ENCODE measurements around the gene PLBD2.

The PLBD2 gene

DNA sequence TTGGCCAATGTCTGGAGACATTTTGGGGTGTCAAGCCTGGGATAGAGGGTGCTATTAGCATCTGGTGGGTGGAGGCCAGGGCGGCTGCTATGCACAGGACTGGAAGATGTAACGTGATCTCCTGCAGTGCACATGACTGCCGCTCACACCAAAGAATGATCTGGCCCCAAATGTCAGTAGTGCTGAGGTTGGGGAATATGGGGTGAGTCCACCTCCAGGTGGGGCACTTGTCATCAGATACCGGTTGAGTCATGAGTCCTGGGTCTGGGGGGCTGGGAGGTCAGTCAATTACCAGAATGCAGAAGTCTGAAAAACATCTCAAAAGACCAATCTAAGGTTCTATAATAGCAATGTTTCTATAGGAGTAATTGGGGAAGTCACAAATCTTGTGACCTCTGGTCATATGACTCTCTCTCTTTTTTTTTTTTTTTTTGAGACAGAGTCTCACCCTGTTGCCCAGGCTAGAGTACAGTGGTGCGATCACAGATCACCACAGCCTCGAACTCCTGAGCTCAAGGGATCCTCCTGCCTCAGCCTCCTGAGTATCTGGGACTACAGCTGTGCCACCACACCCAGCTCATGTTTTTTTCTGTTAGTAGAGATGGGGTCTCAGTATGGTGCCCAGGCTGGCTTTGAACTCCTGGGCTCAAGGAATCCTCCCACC, 57.8 kb downstream of the PLBD2 start:
- no peak for DNase-seq (ENCODE audit: low read depth)

DNA sequence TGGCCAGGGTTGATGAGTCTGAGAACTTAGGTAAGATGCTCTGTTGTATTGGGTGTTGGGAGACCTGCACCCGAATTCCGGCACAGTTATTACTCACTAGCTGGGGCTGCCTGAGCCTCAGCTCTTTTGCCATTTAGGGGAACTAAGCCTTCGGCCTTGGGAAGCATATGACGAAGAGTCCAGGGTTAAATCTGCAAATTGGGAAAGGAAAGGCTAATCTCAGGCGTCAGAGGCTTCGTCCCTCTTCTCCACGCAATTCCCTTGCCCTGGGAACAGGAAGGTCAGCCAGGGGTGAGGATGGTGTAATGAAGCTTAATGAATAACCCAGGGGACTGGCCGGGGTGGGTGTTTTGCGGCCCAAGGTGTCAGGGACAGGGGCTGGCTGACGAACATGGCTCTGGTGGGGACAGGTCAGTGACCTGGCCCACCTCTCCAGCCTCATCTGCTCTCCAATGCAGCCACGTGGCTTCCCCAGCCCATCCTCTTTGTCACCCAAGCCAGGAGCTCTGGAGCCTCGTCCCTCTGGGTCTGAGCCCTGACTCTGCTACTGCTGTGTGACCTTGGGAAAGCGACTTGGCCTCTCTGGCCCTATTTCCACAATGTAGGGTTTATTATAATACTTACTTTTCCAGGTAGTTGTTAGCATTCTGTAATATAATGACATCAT, 60.0 kb downstream of the PLBD2 start:
- no peak for DNase-seq (ENCODE audit: low read depth)

DNA sequence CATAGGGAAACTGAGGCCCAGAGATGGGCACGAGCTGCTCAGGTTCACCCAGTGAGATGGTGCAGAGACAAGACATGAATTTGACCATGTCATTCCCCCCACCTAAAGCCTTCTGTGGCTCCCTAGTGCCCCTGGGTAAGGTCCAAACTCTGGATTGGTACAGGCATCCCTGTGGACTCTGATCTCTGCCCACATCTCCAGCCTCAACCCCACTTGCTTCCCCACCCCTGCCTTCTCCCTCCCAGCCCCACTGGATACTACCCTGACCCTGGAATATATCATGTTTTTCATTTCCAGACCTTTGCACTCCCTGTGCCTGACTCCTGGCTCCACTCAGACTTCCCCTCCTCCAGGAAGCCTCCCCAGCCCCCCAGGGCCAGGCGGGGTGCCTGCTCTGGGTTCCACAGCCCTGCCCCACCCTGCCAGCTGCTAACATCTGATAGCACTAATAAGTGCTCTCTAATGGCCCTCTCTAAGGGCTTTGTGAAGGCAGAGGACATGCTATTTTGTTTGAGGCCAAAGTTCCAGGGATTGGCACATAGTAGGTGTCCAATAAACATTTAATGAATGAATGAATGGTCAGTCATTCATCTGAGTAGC, 62.7 kb downstream of the PLBD2 start:
- no peak for DNase-seq (ENCODE audit: low read depth)

DNA sequence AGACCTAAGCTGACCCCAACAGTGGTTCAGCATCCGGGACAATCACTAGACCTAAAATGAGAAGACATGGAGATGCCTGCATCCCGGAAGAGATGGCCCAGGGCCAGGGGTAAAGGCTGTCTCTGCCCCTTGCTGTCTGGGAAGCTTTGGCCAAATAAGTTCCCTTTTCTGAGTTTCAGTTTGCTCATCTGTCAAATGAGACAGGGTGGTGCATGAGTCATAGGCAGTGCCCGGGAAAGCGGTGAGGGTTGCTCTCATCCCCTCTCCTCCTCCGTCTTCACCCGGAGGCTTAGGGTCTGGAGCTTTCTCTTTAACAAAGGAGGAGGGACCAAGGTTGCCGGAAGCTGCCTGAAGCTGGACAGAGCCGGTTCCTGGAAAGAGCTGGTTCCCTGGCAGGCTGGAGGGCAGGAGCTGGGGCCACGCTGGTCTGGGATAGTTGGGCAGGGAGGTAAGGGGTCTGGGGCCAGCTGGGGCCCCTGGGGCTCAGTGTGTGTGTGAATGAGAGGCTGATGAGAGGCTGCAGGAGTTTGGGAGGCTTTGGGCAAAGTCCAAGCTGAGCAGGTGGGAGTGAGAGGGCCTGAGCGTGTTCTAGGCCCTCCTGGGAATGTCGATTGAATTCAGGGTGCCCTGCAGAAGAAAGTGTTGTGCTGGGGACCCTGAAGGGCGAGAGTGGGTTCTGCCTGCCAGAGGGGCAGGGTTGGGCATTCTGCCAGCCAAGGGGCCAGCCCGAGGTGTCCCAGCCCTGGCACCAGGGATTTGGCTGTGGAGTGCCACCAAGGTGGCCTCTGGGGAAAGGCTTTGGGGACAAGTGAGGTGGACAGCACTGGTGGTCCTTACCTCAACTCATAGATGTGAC, 63.9 kb downstream of the PLBD2 start, which contains the start of gene SDSL:
TSS of gene SDSL (plus strand) at position 351 of the 856 bp plus-strand sequence. CDS start 5,603 bp downstream, outside the sequence.
- peak; percentile 74 for DNase-seq (ENCODE audit: low read depth)

DNA sequence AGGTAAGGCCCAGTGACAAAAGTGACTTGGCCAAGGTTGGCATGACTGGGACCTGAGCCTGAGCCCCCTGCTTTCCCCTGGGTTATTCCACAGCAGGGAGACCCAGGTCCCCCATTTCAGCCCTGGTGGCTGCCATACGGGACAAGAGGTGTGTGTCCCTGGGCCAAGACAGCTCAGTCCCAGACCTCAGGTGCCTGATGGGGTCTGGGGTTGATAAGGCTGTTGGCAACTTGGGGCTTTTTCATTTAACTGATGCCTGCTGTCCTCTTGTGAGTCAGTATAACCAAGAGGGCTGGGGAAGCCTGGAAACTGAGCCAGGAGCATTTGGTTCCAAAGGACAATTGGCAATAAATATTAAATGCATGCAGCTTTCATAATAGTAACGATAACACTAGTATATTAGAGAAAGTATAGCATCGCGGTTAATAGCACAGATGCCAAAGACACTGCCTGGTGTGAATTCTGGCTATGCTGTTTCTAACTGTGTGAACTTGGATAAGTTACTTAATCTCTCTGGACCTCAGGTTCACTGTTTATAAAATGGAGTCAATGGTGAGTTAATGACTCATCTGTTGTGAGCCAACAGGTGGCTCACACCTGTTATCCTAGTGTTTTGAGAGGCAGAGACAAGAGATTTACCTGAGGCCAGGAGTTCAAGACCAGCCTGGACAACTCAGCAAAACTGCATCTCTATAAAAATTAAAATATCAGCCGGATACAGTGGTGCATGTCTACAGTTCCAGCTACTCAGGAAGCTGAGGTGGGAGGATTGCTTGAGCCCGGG, 64.7 kb downstream of the PLBD2 start:
- no peak for DNase-seq (ENCODE audit: low read depth)

DNA sequence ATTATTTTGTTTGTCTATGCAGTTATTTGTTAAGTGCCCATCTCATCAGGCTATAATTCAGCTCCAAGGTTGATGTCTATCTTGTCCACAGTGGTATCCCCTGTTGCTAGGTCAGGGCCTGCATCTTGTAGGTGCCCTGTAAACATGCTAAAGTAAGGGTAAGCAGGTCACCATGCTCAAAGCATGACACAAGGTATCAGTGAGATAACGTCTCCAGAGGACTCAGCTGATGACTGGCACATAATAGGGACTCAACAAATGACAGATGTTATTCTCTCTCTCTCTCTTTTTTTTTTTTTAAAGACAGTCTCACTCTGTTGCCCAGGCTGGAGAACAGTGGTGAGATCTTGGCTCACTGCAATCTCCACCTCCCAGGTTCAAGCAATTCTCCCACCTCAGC, 66.1 kb downstream of the PLBD2 start:
- DNase-seq (ENCODE audit: low read depth): no peak

DNA sequence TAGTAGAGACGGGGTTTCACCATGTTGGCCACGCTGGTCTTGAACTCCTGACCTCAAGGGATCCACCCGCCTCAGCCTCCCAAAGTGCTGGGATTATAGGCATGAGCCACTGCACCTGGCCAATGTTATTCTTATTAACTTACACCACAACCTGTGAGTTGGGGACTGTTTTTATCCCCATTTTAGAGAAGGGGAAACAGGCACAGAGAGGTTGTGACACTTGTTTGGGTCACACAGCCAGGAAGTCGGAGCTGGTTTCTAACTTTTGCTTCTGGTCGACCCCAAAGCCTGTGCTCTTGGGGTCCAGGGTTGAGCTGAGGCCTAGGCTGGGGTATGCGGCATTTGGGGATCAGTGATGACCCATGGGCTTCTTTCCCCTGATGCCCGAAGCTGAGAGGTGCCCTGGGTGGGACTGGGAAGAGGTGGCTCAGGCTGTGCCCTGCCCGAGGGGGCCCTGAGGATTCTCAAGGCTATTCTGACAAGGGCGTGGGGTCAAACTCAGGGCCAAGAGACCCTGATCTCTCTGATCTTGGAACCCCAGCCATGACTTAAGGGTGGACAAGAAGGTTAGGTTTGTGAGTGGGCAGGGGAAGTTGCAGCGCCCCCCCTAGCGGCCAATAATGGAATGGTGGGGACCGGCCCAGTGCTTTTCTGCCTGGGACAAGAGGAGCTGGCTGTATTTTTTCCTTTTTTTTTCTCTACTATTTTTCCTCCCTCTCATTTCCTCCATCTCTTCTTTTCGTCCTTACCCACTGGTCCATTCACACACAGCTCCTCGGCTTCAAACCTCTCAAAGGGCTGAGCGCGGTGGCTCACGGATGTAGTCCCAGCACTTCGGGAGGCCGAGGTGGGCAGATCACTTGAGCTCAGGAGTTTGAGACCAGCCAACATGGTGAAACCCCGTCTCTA, 66.8 kb downstream of the PLBD2 start:
- DNase-seq (ENCODE audit: low read depth): peak; percentile 30

DNA sequence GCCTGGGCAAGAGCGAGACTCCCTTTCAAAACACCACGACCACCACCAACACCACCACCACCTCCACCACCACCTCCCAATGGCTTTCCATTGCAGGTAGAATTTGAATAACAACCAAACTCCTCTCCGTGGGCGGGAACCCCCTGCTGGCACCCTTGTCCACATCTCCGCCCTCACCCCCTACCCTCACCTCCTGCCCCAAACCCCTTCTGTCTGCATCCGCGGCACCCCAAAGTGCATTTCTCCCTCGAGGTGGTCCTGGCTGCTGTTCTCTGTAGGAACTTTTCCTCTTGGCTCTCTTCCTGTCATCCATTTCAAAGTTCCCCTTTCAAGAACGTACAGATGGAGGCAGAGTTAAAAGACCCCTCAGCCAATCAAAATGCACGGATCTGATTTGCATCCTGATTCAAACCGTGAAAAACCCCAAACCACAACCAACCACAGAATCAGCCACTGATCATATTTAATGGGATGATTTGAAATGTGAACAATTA, 67.6 kb downstream of the PLBD2 start:
- no peak for DNase-seq (ENCODE audit: low read depth)

DNA sequence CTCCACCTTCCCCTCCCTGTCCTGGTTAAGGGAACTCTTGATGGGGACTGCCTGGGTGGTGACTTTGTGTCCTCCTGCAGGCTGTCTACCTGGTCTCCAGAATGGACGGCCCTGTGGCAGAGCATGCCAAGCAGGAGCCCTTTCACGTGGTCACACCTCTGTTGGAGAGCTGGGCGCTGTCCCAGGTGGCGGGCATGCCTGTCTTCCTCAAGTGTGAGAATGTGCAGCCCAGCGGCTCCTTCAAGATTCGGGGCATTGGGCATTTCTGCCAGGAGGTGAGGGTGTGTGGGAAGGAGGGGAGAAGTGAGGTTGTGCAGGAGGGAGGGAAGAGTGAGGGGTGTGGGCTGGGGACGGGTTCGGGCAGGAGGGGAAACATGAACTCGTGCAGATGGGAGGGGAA, 69.5 kb downstream of the PLBD2 start:
- DNase-seq (ENCODE audit: low read depth): no peak

DNA sequence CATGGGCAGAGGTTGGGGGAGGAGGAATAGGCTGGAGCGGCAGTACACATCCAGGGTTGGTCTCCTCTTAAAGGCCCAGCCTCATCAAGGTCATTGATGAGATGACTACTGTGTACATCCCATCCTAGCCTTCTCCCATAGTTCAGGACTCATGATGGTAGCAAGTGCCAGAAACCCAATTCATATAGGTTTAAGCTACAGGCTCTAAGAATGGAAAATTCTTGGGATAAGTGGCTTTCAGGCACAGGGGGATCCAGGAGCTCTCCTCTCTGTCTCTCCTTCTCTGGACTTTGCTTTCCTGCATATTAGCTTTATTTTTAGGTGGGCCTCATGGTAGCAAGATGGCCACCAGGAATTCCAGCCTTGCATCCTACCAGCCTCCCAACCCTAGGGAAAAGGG, 70.1 kb downstream of the PLBD2 start:
- DNase-seq (ENCODE audit: low read depth): no peak

DNA sequence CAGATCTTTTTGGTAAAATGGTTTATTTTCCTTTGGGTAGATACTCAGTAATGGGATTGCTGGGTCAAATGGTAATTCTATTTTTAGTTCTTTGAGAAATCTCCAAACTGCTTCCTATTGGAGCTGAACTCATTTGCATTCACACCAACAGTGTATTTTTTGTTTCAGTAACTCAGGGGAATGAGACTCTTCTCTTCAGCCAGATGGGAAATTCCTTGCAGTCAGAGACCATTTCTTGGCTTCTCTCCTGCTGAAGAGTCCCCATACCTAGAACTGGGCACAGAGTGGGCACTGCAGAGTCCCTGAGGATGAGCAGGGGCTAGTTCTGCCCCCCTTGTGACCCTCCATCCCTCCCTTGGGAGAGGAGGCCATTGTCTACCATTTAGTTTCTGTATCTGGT, 74.6 kb downstream of the PLBD2 start:
- no peak for DNase-seq (ENCODE audit: low read depth)

DNA sequence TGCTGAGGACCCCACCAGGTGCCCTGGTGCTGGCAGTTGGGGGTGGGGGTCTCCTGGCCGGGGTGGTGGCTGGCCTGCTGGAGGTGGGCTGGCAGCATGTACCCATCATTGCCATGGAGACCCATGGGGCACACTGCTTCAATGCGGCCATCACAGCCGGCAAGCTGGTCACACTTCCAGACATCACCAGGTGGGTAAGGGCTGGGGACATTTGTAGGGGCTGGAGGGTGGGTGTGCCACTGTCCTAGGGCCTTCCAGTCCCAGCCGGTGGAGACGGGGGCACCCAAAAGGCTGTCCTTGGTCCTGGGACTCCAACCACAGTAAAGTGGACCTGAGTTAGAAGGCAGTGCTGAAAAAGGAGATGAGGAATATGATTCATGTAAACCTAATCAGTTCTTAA, 77.0 kb downstream of the PLBD2 start:
- no peak for DNase-seq (ENCODE audit: low read depth)

DNA sequence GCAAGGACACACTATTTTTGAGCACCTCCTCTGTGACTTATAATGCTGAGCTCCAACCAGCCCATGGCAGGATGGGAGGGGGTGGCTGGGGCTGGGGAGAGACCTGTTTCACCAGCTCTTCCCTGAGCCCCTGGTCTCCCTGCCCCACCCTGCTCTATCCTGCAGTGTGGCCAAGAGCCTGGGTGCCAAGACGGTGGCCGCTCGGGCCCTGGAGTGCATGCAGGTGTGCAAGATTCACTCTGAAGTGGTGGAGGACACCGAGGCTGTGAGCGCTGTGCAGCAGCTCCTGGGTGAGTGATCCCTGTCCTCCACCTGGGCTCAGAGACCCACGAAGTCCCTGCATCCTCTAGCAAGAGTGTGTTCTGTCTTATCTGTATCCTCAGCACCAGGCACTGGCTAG, 78.2 kb downstream of the PLBD2 start:
- no peak for DNase-seq (ENCODE audit: low read depth)

DNA sequence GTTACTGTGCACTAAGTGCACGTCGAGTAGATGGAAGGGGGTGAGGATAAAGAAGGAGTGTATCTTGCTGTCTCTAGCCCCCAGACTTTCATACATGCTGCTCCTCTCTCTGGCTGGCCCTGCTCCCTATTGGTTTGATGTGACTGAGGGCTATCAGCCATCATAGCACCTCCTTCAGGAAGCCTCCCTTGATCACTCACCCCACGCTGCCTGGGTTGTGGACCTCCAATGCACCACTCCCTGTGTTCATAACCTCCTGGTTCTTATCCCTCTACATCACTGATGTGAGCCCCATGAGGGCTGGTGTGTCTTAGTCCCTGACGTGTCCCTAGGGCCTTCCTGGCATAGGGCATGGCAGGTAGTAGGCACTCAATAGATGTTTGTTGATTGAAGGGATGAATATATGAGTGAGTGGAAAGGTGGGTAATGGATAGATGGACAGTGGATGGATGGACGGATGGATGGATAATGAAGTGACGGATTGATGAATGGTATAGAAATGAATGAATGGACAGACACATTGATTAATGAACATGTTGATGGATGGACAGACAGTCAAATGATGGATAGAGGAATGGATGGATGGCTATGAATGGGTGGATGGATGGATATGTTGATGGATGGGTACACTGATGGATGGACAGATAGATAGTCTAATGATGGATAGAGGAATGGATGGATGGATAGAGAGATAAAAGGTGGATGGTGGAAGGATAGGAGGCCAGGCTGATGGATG, 78.8 kb downstream of the PLBD2 start:
- no peak for DNase-seq (ENCODE audit: low read depth)

DNA sequence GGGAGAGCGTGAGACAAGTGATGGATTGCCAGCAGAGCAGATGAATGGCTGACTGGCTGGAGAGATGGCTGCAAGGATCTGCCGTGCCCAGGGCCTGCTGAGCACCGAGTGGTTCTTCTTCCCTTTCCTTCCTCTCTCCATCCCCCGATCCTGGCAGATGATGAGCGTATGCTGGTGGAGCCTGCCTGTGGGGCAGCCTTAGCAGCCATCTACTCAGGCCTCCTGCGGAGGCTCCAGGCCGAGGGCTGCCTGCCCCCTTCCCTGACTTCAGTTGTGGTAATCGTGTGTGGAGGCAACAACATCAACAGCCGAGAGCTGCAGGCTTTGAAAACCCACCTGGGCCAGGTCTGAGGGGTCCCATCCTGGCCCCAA, 79.3 kb downstream of the PLBD2 start:
- no peak for DNase-seq (ENCODE audit: low read depth)

DNA sequence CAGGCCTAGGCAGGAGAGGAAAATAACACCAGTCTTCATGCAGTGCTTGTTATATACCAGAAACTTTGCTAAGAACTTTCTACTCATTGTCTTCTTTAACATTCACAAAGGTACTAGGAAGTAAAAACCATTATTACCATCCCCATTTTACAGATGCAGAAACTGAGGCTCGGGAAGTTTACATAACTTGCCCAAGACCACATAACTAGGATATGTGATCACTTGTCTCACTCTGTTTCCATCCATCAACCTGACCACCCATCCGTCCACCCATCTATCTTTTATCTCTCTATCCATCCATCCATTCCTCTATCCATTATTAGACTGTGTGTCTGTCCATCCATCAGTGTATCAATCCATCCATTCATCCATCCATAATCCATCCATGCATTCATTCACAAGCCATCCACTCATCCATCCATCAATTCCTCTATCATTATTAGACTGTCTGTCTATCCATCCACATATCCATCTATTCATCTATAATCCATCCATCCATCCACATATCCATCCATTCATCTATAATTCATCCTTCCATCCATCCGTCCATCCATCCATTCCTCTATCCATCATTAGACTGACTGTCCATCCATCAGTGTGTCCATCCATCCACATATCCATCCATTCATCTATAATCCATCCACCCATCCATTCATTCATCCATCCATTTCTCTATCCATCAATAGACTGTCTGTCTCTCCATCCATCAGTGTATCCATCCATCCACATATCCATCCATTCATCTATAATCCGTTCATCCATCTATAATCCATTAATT, 80.3 kb downstream of the PLBD2 start:
- DNase-seq (ENCODE audit: low read depth): no peak

DNA sequence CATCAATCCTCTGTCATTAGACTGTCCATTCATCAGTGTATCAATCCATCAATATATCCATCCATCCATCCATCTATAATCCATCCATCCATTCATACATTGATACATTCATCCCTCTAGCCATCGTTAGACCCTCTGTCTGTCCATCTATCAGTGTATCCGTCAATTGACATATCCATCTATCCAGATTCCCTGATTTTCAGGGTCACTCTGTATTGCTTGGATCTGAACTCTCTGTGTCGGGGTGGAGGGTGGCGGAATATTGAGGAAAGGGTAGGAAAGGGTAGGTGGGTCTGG, 80.9 kb downstream of the PLBD2 start:
- DNase-seq (ENCODE audit: low read depth): no peak

DNA sequence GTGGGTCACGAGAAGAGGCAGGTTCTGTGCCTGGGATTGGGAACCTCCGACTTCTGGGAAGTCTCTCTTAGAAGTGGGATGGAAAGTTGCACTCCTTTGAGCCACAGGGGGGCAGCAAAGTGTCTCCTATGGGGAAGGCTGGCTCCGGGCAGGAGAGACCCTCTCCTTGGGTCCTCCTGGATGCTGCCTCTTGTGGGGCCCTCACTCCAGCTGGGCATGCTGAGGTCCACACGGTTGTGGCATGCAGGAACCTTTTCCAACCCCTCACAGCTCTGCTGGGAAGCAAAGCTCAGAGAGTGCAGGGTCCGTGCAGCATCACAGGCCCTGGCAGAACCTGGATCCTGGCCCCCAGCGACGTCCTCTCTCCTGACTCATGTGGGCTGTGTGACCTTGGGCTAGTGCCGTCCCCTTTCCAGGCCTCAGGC, 81.2 kb downstream of the PLBD2 start:
- DNase-seq (ENCODE audit: low read depth): no peak

DNA sequence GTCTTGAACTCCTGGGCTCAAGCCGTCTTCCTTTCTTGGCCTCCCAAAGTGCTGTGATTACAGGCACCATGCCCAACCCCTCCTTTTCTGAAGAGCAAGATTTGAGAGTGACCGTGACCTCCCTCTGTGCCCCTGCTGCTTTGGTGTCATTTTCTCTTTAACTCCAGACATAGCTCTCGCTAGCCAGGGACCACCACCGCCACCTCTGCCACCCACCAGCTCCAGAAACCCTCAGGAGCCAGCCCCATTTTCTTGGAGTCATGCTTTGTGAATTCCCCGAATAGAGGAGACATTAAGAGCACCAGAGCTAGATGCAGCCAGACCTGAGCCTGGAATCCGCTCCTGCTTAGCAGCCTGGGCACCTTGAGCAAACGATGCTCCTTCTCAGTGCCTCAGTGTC, 81.9 kb downstream of the PLBD2 start:
- DNase-seq (ENCODE audit: low read depth): no peak

Data from fibroblast of the conjunctiva (primary cell).